Lower lobe of right lung (tissue), 2 donors: ENCODE data around the gene SLC1A7. TPM values are rescaled to one million over a fixed set of nuclear protein-coding genes. Genes with fewer than 3 reads are reported as not detected.

Source experiments
- ATAC-seq, 2 donors: fragments of 200-7000 bp; cut with Tn5 transposase; one replicate each; pipeline ENCODE4 v1.9.1; 2020 to 2022; ENCODE audit warnings: mild to moderate bottlenecking in 2 of 2, moderate library complexity in 2 of 2
- DNase-seq: peaks from one replicate; pipeline ENCODE4 v3.0.0-alpha.2; 2020
- H3K27ac ChIP-seq: fragments of 200-600 bp; one replicate; pipeline ENCODE4 v1.8.0; 2022
- H3K27me3 ChIP-seq: fragments of 200-600 bp; one replicate; pipeline ENCODE4 v1.8.0; 2022; ENCODE audit warnings: low read depth
- H3K36me3 ChIP-seq: fragments of 200-600 bp; one replicate; pipeline ENCODE4 v1.8.0; 2022; ENCODE audit warnings: mild to moderate bottlenecking
- H3K4me1 ChIP-seq: fragments of 200-600 bp; one replicate; pipeline ENCODE4 v1.8.0; 2022
- H3K4me3 ChIP-seq: fragments of 200-600 bp; one replicate; pipeline ENCODE4 v1.8.0; 2022; ENCODE audit warnings: mild to moderate bottlenecking
- H3K9me3 ChIP-seq: fragments of 200-600 bp; one replicate; pipeline ENCODE4 v1.8.0; 2022
- CTCF ChIP-seq: fragments of 200-600 bp; IDR thresholded peaks from one replicate; pipeline ENCODE4 v1.8.0; 2022; ENCODE audit warnings: antibody characterized with exemption, mild to moderate bottlenecking
- intact Hi-C: fragments of 100-400 bp; cut with DNase I; formaldehyde crosslinking; loops from one replicate; pipeline ENCODE4 v1.11.0; 2022
- total RNA-seq: library from RNA; stranded (reverse); fragmentation: NEBNext Ultra II Directional; extraction: Animal tissue kit (Norgen Biotek cat#: 25700); gene quantifications from one replicate; pipeline ENCODE4 v1.2.1, GENCODE V29; 2021
- donor health status: DM: no; HTN: yes; CAD: no; lungs with severe emphysema.

Gene SLC1A7
- total RNA-seq, 1 donor from 2014 or later = 0.68 TPM

DNA sequence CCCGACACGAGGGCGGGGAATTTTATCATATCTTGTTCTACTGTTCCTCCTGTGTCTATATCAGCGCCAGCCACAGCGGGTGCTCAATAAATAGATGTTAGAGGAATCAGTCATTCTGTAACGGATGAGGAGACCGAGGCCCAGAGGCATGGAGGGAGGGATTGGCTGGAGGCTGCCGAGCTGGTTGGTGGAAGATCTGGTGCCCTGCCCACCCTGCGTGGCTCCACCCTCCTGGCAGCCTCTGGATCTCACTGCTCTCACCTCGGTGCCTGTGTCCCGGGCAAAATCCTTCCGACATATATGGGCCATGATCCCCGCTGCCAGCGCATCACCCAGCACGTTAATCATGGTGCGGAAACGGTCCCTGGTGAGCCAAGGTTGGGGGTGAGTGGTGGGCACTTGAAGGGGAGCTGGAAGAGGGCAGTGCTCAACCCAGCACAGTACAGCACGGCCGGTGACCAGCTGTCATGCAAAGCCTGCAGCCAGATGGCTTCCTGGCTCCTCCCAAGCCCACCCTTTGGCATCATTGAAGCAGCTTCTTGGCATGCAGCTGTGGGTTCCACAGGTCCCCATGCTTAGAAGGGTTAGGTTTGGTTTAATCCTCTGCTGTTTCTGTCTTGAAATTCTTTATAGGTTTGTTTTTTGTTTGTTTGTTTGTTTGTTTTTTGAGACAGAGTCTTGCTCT lies 53.7 kb downstream of the SLC1A7 start:
- Histone ChIP-seq H3K27me3 (no peaks in the 10 kb centered on the region), H3K9me3 (no peaks in the 10 kb centered on the region), H3K36me3 (no peaks in the 10 kb centered on the region), H3K27ac (no peak overlapping the region), H3K4me3 (no peak overlapping the region), H3K4me1 (peaks cover 7% of the 10 kb centered on the region)
- intact Hi-C loops = no loop called here
- no peak for TF ChIP-seq CTCF
- no peak for ATAC-seq
- no peak for DNase-seq

DNA sequence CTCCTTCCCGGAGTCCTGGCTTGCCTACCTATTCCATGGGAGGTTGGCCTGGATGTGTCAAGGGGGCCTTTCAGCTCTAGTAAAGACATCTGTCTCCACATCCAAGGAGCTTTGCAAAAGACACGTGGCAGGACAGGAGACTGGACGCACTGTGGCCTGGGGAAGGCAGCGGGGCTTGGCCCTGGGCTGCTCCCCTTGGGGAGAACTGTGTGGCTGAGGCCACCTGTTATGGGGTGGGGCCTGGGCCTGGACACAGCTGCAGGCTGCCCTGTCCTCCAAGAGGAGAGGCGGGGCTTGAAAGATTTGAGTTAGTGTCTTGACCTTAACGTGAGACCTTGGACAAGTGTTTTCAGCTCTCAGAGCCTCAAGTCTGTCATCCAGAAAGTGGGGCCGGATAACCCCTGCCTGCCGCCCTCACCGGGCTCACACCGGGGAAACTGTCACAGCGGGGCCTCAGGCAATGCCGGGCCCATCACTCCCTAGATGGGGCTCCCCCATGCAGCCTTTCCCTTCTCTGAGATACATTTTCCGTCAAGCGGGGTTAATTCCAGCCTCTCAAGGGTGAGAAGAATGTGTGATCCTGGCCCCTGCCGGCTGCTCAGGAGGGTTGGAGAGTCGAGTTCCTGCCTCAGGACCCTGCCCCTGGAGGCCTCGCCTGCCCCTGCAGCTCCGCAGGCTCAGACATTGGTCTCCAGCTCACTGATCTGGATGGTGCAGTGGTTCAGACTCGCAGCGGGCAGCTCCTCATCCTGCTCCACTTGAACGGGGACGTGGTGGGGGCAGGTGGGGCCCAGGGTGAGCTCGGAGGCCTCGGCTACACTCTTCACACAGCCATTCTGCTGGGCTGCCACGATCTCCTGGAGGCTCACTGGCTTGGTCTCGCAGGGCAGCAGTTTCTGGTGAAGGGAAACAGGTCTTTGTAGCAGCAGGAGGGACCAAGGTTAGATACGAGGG lies 54.8 kb downstream of the SLC1A7 start:
- no peak for TF ChIP-seq CTCF
- Histone ChIP-seq H3K27me3 (no peaks in the 10 kb centered on the region), H3K4me3 (no peak overlapping the region), H3K36me3 (no peaks in the 10 kb centered on the region), H3K4me1 (peaks cover 7% of the 10 kb centered on the region), H3K27ac (no peak overlapping the region), H3K9me3 (no peaks in the 10 kb centered on the region)
- DNase-seq (no peak), ATAC-seq (no peak)
- intact Hi-C loops = no loop called here

GRCh38 chr1:53086491-53087070 lies 55.9 kb downstream of the SLC1A7 start:
- Histone ChIP-seq H3K27ac (no peak overlapping the region), H3K9me3 (no peaks in the 10 kb centered on the region), H3K36me3 (no peaks in the 10 kb centered on the region), H3K4me1 (peaks cover 7% of the 10 kb centered on the region), H3K4me3 (no peak overlapping the region), H3K27me3 (no peaks in the 10 kb centered on the region)
- ATAC-seq (peak in 1 of 2 donors; percentile 5), DNase-seq (no peak)
- TF ChIP-seq CTCF = no peak
- intact Hi-C loops = no loop called here

- Histone ChIP-seq H3K4me1 (no peaks in the 10 kb centered on the region), H3K36me3 (no peaks in the 10 kb centered on the region), H3K27ac (no peak overlapping the region), H3K27me3 (no peaks in the 10 kb centered on the region), H3K4me3 (no peak overlapping the region), H3K9me3 (no peaks in the 10 kb centered on the region)
- ATAC-seq = no peak
- DNase-seq = no peak
- TF ChIP-seq CTCF = no peak
- intact Hi-C loops = no loop called here
These were observed 57.0 kb downstream of the SLC1A7 start for GRCh38 chr1:53085405-53085804.

DNA sequence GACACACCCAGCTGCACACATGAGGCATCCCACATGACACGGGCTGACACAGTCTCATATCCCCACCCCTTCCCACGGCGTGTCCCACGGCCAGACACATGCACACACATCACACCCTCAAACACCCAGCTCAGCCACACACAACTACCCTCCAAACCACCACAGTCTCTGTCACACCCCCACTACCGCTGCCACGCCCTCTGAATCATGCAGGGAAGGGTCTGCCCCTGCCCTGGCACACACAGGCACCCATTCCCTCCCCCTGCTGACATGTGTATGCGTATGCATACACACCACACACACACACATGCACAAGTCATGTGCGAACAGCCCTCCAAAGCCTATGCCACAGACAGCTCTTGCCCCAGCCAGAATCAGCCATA lies 57.9 kb downstream of the SLC1A7 start:
- H3K27me3 ChIP-seq = no peaks in the 10 kb centered on the region
- intact Hi-C loops = no loop called here
- no peaks in the 10 kb centered on the region for H3K36me3 ChIP-seq
- ATAC-seq = no peak
- no peak overlapping the region for H3K27ac ChIP-seq
- no peaks in the 10 kb centered on the region for H3K4me1 ChIP-seq
- no peaks in the 10 kb centered on the region for H3K9me3 ChIP-seq
- no peak for TF ChIP-seq CTCF
- DNase-seq = no peak
- H3K4me3 ChIP-seq = no peak overlapping the region
